NCI-H2081 treated with DMSO at 0.1 percent for 48 hours (cell line): ENCODE data around the gene SGMS1.
"Not testable (repeated sequence)": the region's sequence is repeated elsewhere in the genome, so short reads cannot be mapped to it uniquely, and the experiment has no call there.

Source experiments
- DNase-seq: peaks from one replicate; lab custom pipeline; 2025; lab: John Stamatoyannopoulos, UW

Gene SGMS1

DNA sequence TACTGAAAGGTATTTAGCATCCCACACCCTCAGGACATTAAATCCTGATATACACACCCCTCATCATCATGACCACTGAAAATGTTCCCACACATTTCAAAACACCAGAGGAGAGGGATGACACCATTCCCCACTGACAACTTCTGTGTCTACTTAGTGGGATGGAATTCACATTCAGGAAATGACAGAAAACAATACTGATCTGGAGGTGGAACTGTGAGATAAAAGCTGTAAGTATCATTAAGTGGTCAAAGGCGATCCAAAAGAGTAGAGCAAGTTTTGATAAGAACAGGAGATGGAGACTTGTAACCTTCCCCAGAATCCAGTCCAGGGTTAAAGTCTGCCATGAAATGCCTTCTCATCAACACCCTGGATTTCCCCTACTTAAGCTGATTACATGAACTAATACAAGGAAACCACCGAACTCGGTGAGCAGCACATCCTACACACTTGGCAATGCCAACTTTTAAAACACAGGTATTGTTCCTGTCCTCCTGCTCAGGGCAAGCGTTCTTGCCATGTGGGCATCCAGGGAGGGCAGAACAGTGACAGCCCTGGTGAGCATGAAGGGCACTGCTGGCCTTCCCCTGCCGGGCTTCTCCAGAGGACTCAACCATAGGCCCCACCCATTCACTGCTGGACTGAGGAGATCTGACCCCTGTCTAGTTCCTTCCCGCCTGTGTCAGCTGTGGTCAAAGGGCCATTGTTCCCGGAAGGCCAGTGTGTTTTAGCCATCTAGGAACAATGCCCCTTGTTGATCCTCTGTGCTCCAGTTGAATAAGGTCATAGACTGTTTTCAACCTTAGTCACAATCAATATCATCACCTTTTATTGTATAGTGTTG, 85.0 kb downstream of the SGMS1 start:
- no peak for DNase-seq

GRCh38 chr10:50536617-50537240, 87.0 kb downstream of the SGMS1 start:
- no peak for DNase-seq

GRCh38 chr10:50534748-50535376, 88.9 kb downstream of the SGMS1 start:
- not testable (repeated sequence) for DNase-seq

GRCh38 chr10:50533296-50533695, 90.5 kb downstream of the SGMS1 start:
- DNase-seq, result no peak

GRCh38 chr10:50531388-50532077, 92.2 kb downstream of the SGMS1 start:
- DNase-seq, result no peak

- DNase-seq, result no peak
Observed at GRCh38 chr10:50529660-50530059, 94.1 kb downstream of the SGMS1 start.

DNA sequence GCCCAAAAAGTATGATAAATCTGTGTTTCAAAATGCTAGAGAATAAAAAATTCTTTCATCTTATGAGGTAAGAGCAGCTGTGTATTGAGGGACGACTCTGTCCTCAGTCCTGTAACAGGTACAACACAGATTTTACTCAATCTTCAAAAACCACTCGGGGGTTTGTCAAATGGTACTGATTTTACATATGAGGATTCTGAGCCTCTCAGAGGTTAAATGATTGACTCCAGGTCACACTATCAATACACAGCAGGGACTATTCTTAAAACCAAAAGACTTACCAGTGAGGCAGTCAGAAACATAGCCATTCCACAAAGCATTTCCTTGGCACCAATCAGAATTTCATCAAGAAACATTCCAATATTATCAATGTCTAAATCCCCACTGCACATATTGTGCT, 95.5 kb downstream of the SGMS1 start:
- DNase-seq, result no peak

GRCh38 chr10:50527442-50528043, 96.2 kb downstream of the SGMS1 start:
- DNase-seq, result no peak

GRCh38 chr10:50526185-50526584, 97.6 kb downstream of the SGMS1 start:
- DNase-seq, result no peak

- no peak for DNase-seq
Observed at GRCh38 chr10:50523357-50523756, 100.4 kb downstream of the SGMS1 start.

- DNase-seq, result no peak
Observed at GRCh38 chr10:50522908-50523307, 100.8 kb downstream of the SGMS1 start.

- DNase-seq, result no peak
Observed at GRCh38 chr10:50520115-50520514, 103.6 kb downstream of the SGMS1 start.

GRCh38 chr10:50517626-50518025, 106.1 kb downstream of the SGMS1 start:
- no peak for DNase-seq

DNA sequence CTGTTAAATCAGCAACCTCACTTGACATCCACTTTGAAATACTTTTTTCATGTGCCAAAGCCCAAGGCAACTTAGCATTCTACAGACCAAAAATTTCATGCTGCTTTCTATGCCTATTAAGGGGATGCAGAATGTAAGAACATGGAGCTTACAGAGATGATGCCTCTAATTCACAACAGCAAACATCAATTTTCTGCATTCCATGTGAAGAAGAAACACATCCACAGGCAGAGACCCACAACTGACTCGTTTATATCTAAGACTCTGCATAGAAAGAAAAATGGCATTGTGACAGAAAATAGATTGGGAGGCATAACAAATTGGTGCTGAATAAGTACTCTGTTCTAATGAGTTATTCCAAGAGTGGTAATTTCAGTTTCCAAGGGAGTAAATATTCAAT, 107.6 kb downstream of the SGMS1 start:
- no peak for DNase-seq

DNA sequence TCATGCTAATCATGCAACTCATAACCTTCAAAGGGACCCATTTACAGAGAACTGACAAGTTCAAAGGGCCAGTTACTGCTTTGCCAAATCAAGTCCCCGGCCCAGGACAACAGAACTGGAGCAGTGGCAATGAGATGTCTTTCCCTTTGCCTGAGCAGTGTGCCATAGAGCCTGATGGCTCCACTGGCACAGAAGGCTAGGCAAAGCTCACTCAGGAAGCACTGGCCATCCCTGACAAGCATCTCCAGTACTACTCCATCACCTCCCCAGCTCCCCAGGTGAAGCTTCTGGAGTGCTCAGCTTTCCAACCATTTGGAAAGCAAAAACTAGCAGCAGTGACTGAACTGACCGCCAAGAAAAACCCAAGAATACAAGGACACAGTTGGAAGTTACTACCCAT, 108.3 kb downstream of the SGMS1 start:
- DNase-seq, result no peak

- no peak for DNase-seq
Observed at GRCh38 chr10:50514995-50515394, 108.8 kb downstream of the SGMS1 start.

GRCh38 chr10:50513956-50514355, 109.8 kb downstream of the SGMS1 start:
- DNase-seq, result no peak

- DNase-seq, result no peak
Observed at GRCh38 chr10:50512743-50513416, 110.9 kb downstream of the SGMS1 start.

DNA sequence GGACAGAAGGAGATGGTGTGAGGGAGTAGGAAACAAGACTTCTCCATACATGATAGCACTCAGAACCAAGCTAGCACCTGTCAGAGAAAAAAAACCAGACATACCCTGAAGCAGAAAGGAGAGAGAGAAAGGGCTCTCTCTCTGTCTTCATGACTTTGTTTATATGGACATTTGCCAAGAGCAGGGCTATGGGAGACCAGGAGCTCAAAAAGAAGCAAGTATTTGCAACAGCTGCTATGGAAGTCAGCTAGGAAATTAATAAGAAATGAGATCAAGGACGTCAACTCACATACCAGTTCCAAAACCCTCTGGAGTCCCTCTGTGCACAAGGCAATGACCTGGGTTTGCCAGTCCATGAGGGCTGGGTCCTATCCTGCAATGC, 111.6 kb downstream of the SGMS1 start:
- no peak for DNase-seq

- no peak for DNase-seq
Observed at GRCh38 chr10:50511492-50512213, 112.1 kb downstream of the SGMS1 start.
